Kidney (tissue), 14 donors: Measurements from ENCODE around the gene KLHL14. TPM values are rescaled to one million over a fixed set of nuclear protein-coding genes. Genes with fewer than 3 reads are reported as not detected.

Experiments used
- DNase-seq, 5 donors: peaks; one replicate each; pipeline ENCODE4 v3.0.0-alpha.2; 2013 to 2020
- FAIRE-seq: peaks from 2 replicates; lab custom pipeline; 2012; peaks lifted over from hg19 to GRCh38; lab: Jason Lieb, UNC
- H3K27ac ChIP-seq, 2 donors: one replicate each; pipeline ENCODE4 v1.7.0; 2013; ENCODE audit warnings: low read depth in 2 of 2, low read length in 2 of 2, inconsistent platforms in 1 of 2
- H3K27me3 ChIP-seq: one replicate; pipeline ENCODE4 v1.7.1; 2013; ENCODE audit warnings: low read length, inconsistent platforms; ENCODE audit not compliant: control insufficient read depth, insufficient read depth
- H3K36me3 ChIP-seq, 3 donors: one replicate each; pipeline versions ENCODE4 v1.7.0 to v1.7.1; 2013; ENCODE audit warnings: low read length in 3 of 3, control low read depth in 1 of 3, inconsistent platforms in 1 of 3; ENCODE audit not compliant: insufficient read depth in 3 of 3, control insufficient read depth in 2 of 3
- H3K4me1 ChIP-seq, 3 donors: one replicate each; pipeline versions ENCODE4 v1.7.0 to v1.7.1; 2013; ENCODE audit warnings: low read length in 3 of 3, inconsistent platforms in 1 of 3, low read depth in 1 of 3; ENCODE audit not compliant: control insufficient read depth in 2 of 3, insufficient read depth in 2 of 3
- H3K4me3 ChIP-seq, 3 donors: one replicate each; pipeline versions ENCODE4 v1.7.0 to v1.8.1; 2013; ENCODE audit warnings: low read length in 3 of 3, control low read depth in 1 of 3, inconsistent platforms in 1 of 3
- H3K9ac ChIP-seq, 3 donors: one replicate each; pipeline versions ENCODE4 v1.7.0 to v1.7.1; 2013; ENCODE audit warnings: low read length in 3 of 3, control low read depth in 1 of 3, inconsistent platforms in 1 of 3
- H3K9me3 ChIP-seq, 3 donors: one replicate each; pipeline versions ENCODE4 v1.7.0 to v1.7.1; 2013; ENCODE audit warnings: low read length in 3 of 3, control low read depth in 1 of 3, inconsistent platforms in 1 of 3; ENCODE audit not compliant: control insufficient read depth in 2 of 3, insufficient read depth in 1 of 3
- CTCF ChIP-seq: IDR thresholded peaks from 3 replicates; pipeline ENCODE4 v1.5.1; 2012; ENCODE audit warnings: mild to moderate bottlenecking, moderate library complexity, borderline replicate concordance; ENCODE audit not compliant: insufficient read depth; ENCODE audit errors: extremely low read depth
- intact Hi-C: fragments of 100-400 bp; cut with DNase I; formaldehyde crosslinking; loops from one replicate; pipeline ENCODE4 v1.11.1; 2022
- polyA plus RNA-seq: library from polyadenylated mRNA; stranded (reverse); fragments of 350-450 nt; fragmentation: Illumina TruSeq; extraction: RNeasy Lipid Tissue Mini Kit (QIAGEN cat#74804); gene quantifications from one replicate; pipeline ENCODE4 v1.2.3, GENCODE V29; 2014; ENCODE audit warnings: low read depth, low replicate concordance; ENCODE audit not compliant: insufficient read depth
- total RNA-seq: library from RNA; stranded (reverse); fragmentation: NEBNext Ultra II Directional; extraction: Animal tissue kit (Norgen Biotek cat#: 25700); gene quantifications from one replicate; pipeline ENCODE4 v1.2.1, GENCODE V29; 2021
- donor health status: control.
- donor health status: control.
- donor health status: control.
- donor health status: control.
- donor health status: control.
- donor health status: DM: yes; HTN: yes; CAD: no.
- donor health status: Normal renal cell carcinoma (clear cell type).

KLHL14 gene
- total and polyA plus RNA-seq, 2 donors from 2014 or later: 3.7 to 15.4 TPM

GRCh38 chr18:32777049-32777448 lies 4.2 kb upstream of the KLHL14 start:
- Histone ChIP-seq H3K9me3 (no peaks in the 10 kb centered on the region), H3K4me1 (no peaks in the 10 kb centered on the region), H3K27ac (no peak overlapping the region), H3K9ac (no peak overlapping the region), H3K36me3 (no peaks in the 10 kb centered on the region), H3K27me3 (no peaks in the 10 kb centered on the region), H3K4me3 (no peak overlapping the region)
- TF ChIP-seq CTCF: no peak
- intact Hi-C loops: no loop called here
- no peak for DNase-seq
- no peak for FAIRE-seq

- FAIRE-seq: no peak
- intact Hi-C loops: no loop called here
These were observed 3.7 kb upstream of the KLHL14 start for GRCh38 chr18:32776561-32776960.

GRCh38 chr18:32775628-32776027 lies 2.8 kb upstream of the KLHL14 start:
- Histone ChIP-seq H3K4me3 (no peak overlapping the region), H3K9me3 (no peaks in the 10 kb centered on the region), H3K27me3 (no peaks in the 10 kb centered on the region), H3K9ac (no peak overlapping the region), H3K36me3 (no peaks in the 10 kb centered on the region), H3K4me1 (peaks cover 0 to 3% (median 0%) of the 10 kb centered on the region in 3 donors), H3K27ac (no peak overlapping the region)
- FAIRE-seq (no peak), DNase-seq (no peak)
- no peak for TF ChIP-seq CTCF
- intact Hi-C loops: no loop called here

More at GRCh38 chr18:32776561-32776960, 3.7 kb upstream of the KLHL14 start:
- Histone ChIP-seq H3K27ac (no peak overlapping the region), H3K27me3 (no peaks in the 10 kb centered on the region), H3K9ac (no peak overlapping the region), H3K4me1 (no peaks in the 10 kb centered on the region), H3K9me3 (no peaks in the 10 kb centered on the region), H3K36me3 (no peaks in the 10 kb centered on the region), H3K4me3 (no peak overlapping the region)
- TF ChIP-seq CTCF: no peak
- DNase-seq: no peak

- H3K9me3 ChIP-seq: no peaks in the 10 kb centered on the region
- no peak overlapping the region for H3K4me3 ChIP-seq
- H3K4me1 ChIP-seq: peaks cover 0 to 11% (median 0%) of the 10 kb centered on the region in 3 donors
- intact Hi-C loops: no loop called here
- H3K9ac ChIP-seq: no peak overlapping the region
- H3K36me3 ChIP-seq: no peaks in the 10 kb centered on the region
- FAIRE-seq (no peak), DNase-seq (peak in 2 of 5 donors; percentile 44 to 77)
- TF ChIP-seq CTCF: no peak
- peaks cover 4% of the 10 kb centered on the region for H3K27me3 ChIP-seq
- H3K27ac ChIP-seq: no peak overlapping the region
These were observed 524 bp upstream of the KLHL14 start for GRCh38 chr18:32773382-32773712.
